HPDE6-E6E7 (cell line): Measurements from ENCODE around the gene C14orf119.

Experiments used
- DNase-seq: peaks from one replicate; pipeline ENCODE4 v3.0.0; 2011; ENCODE audit warnings: missing footprints; ENCODE audit errors: extremely low spot score

The C14orf119 gene

DNA sequence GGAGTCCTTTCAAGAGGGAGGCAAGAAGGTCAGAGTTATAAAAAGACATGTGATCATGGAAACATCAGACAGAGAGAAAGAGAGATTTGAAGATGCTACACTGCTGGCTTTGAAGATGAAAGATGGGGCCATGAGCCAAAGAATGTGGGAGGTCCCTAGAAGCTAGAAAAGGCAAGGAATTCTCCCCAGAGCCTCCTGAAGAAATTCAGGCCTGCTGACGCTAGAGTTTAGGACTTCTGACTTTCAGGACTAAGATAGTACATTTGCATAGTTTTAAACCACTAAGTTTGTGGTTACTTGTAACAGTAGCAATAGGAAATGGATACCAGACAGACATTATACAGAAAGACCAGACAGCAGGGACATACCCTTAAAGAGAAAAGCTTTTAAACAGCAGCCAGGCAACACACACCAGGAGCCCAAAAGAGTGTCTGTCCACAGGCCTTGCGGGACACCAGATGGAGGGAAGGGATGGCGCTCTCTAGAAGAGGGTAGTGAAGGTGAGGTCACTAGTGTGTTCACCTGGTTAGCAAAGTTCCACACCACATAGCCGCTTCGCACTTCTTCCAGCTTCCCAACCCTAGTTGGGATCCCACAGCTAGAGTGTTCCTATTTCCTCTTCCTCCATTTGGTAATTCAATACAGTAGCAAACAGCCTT lies 53.4 kb downstream of the C14orf119 start:
- DNase-seq = no peak

DNA sequence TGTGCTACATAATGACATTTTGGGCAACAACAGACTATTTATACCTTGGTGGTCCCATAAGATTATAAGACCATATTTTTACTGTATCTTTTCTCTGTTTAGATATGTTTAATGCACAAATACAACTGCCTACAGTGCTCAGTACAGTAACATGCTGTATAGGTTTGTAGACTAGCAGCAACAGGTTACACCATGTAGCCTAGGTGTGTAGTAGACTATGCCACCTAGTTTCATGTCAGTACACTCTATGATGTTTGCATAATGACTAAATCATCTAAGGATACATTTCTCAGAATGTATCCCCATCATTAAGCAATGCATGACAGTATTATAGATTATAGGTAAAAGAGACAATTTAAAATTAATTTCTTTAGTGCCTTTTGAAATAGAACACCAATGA lies 54.4 kb downstream of the C14orf119 start:
- no peak for DNase-seq
